ENCODE measurements around the gene PRKAG1.

The PRKAG1 gene

DNA sequence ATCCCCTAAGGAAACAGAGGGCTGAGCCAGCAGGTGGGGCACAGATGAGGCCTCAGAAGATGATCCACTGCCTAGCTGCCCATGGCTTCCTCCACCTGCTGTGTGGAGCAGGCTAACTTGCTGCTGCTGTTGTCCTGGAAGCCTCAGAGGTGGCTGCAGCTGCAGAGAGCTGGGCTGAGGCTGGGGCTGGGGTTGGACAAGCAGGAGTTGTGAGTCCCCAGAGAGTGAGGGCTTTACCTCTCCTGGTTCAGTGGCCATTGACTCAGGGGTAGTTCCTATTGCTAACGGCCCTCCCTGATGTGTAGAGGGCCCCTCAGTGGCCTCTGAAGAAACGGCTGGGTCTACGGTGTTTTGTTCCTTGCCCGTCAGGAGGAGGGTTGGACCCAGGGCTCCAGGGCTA, 13.7 kb upstream of the PRKAG1 start:
- Histone ChIP-seq H3K9me3 (ENCODE audit: control insufficient read depth, insufficient read depth, low read depth, low read length) (no peaks in the 10 kb centered on the region), H3K4me1 (ENCODE audit: control insufficient read depth, insufficient read depth, low read length) (no peaks in the 10 kb centered on the region), H3K27ac (ENCODE audit: extremely low read depth, low read depth, low read length) (no peak overlapping the region), H3K36me3 (ENCODE audit: control insufficient read depth in 2 of 2, insufficient read depth in 1 of 2, low read length in 2 of 2) (peaks cover 27 to 97% of the 10 kb centered on the region in 2 experiments), H3K4me3 (ENCODE audit: low read depth, low read length) (no peak overlapping the region)
- CTCF ChIA-PET, result interaction anchor here (0.7 to 1.0 kb wide), 3 partner anchors 12 to 60 kb away, joined by 3 read pairs; no protein-coding TSS in a partner anchor
- TF ChIP-seq ZNF311 (tag by site-specific recombination; IDR thresholded peaks at IDR 0.05; ENCODE audit: borderline replicate concordance) (no peak), ZFP3 (tag by site-specific recombination; IDR thresholded peaks at IDR 0.05; ENCODE audit: low read depth) (no peak), REST (tag by site-specific recombination; IDR thresholded peaks at IDR 0.05) (no peak), ZNF585B (tag by site-specific recombination; IDR thresholded peaks at IDR 0.05) (no peak), ZBTB26 (tag by site-specific recombination; optimal IDR thresholded peaks at IDR 0.05) (no peak), ZNF768 (tag by site-specific recombination; IDR thresholded peaks at IDR 0.05) (no peak), ZSCAN18 (tag by site-specific recombination; IDR thresholded peaks at IDR 0.05) (no peak)
- POLR2A ChIA-PET, result interaction anchor here (0.7 to 1.8 kb wide), 3 partner anchors 8 to 98 kb away, joined by 3 to 6 read pairs (median 4); no protein-coding TSS in a partner anchor

- POLR2A ChIA-PET, result interaction anchor here (1.8 kb wide), 1 partner anchor 8 kb away, joined by 6 read pairs; no protein-coding TSS in a partner anchor
- CTCF ChIA-PET, result interaction anchor here (0.6 to 1.0 kb wide), 2 partner anchors 13 to 263 kb away, joined by 3 read pairs; partner anchors contain the start of gene PRPH
Observed at GRCh38 chr12:49031573-49032161, 13.1 kb upstream of the PRKAG1 start.

More at GRCh38 chr12:49031573-49032161, 13.1 kb upstream of the PRKAG1 start:
- no peak overlapping the region for H3K27ac ChIP-seq (ENCODE audit: extremely low read depth, low read depth, low read length)
- H3K36me3 ChIP-seq (ENCODE audit: control insufficient read depth in 2 of 2, insufficient read depth in 1 of 2, low read length in 2 of 2), result peaks cover 26 to 95% of the 10 kb centered on the region in 2 experiments
- H3K4me1 ChIP-seq (ENCODE audit: control insufficient read depth, insufficient read depth, low read length), result no peaks in the 10 kb centered on the region
- H3K4me3 ChIP-seq (ENCODE audit: low read depth, low read length), result no peak overlapping the region
- H3K9me3 ChIP-seq (ENCODE audit: control insufficient read depth, insufficient read depth, low read depth, low read length), result no peaks in the 10 kb centered on the region
- no peak for TF ChIP-seq ZNF214 (tag by site-specific recombination; IDR thresholded peaks at IDR 0.05; ENCODE audit: borderline replicate concordance)
- TF ChIP-seq ZBTB44 (tag by site-specific recombination; IDR thresholded peaks at IDR 0.05), result no peak
- TF ChIP-seq, protein P1, sequence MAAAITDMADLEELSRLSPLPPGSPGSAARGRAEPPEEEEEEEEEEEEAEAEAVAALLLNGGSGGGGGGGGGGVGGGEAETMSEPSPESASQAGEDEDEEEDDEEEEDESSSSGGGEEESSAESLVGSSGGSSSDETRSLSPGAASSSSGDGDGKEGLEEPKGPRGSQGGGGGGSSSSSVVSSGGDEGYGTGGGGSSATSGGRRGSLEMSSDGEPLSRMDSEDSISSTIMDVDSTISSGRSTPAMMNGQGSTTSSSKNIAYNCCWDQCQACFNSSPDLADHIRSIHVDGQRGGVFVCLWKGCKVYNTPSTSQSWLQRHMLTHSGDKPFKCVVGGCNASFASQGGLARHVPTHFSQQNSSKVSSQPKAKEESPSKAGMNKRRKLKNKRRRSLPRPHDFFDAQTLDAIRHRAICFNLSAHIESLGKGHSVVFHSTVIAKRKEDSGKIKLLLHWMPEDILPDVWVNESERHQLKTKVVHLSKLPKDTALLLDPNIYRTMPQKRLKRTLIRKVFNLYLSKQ (tag by site-specific recombination; IDR thresholded peaks at IDR 0.05; ENCODE audit: borderline replicate concordance), result no peak
- no peak for TF ChIP-seq ZNF354C (tag by site-specific recombination; IDR thresholded peaks at IDR 0.05; ENCODE audit: borderline replicate concordance, low read depth)
- TF ChIP-seq ZNF837 (tag by site-specific recombination; IDR thresholded peaks at IDR 0.05), result no peak
- no peak for TF ChIP-seq YY1 (tag by site-specific recombination; IDR thresholded peaks at IDR 0.05)
- TF ChIP-seq, protein P2, sequence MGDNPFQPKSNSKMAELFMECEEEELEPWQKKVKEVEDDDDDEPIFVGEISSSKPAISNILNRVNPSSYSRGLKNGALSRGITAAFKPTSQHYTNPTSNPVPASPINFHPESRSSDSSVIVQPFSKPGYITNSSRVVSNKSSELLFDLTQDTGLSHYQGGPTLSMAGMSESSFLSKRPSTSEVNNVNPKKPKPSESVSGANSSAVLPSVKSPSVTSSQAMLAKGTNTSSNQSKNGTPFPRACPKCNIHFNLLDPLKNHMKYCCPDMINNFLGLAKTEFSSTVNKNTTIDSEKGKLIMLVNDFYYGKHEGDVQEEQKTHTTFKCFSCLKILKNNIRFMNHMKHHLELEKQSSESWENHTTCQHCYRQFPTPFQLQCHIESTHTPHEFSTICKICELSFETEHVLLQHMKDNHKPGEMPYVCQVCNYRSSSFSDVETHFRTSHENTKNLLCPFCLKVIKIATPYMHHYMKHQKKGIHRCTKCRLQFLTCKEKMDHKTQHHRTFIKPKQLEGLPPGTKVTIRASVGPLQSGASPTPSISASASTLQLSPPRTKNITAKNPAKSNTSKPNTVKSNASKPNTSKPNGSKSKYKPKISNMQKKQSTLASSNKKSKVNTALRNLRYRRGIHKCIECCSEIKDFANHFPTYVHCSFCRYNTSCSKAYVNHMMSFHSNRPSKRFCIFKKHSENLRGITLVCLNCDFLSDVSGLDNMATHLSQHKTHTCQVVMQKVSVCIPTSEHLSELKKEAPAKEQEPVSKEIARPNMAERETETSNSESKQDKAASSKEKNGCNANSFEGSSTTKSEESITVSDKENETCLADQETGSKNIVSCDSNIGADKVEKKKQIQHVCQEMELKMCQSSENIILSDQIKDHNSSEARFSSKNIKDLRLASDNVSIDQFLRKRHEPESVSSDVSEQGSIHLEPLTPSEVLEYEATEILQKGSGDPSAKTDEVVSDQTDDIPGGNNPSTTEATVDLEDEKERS (tag by site-specific recombination; IDR thresholded peaks at IDR 0.05), result no peak
- TF ChIP-seq ZSCAN30 (tag by site-specific recombination; IDR thresholded peaks at IDR 0.05), result no peak
- no peak for TF ChIP-seq ZNF548 (tag by site-specific recombination; IDR thresholded peaks at IDR 0.05)
- TF ChIP-seq ZBTB49 (tag by site-specific recombination; IDR thresholded peaks at IDR 0.05; ENCODE audit: low read depth), result no peak

Measured in HEK293 (cell line).